GM12874 (cell line): ENCODE data around the gene GPR158.

ENCODE experiments used
- CTCF ChIP-seq: IDR thresholded peaks from 2 replicates; pipeline ENCODE4 v1.5.1; 2011; ENCODE audit warnings: low read depth, mild to moderate bottlenecking, control low read depth, low read length, moderate library complexity; ENCODE audit not compliant: insufficient read depth

The GPR158 gene

GRCh38 chr10:25308278-25308677 is 133.5 kb downstream of the GPR158 start:
- no peak for TF ChIP-seq CTCF

GRCh38 chr10:25327273-25327672 is 152.5 kb downstream of the GPR158 start:
- TF ChIP-seq CTCF: no peak

GRCh38 chr10:25328361-25328760 is 153.6 kb downstream of the GPR158 start:
- TF ChIP-seq CTCF: no peak

GRCh38 chr10:25334445-25334844 is 159.6 kb downstream of the GPR158 start:
- no peak for TF ChIP-seq CTCF

- no peak for TF ChIP-seq CTCF
These were observed 161.5 kb downstream of the GPR158 start for GRCh38 chr10:25336330-25336729.

GRCh38 chr10:25338271-25338670 is 163.5 kb downstream of the GPR158 start:
- no peak for TF ChIP-seq CTCF

GRCh38 chr10:25339966-25340365 is 165.2 kb downstream of the GPR158 start:
- TF ChIP-seq CTCF: no peak

- no peak for TF ChIP-seq CTCF
These were observed 174.7 kb downstream of the GPR158 start for GRCh38 chr10:25349520-25349919.
